Small intestine (tissue), 7 donors: Measurements from ENCODE around the gene VPS13D. TPM values are rescaled to one million over a fixed set of nuclear protein-coding genes. Genes with fewer than 3 reads are reported as not detected.

Source experiments
- DNase-seq, 2 donors: peaks; one replicate each; pipeline versions ENCODE4 v3.0.0 to v3.0.0-alpha.2; 2013
- FAIRE-seq: peaks from 2 replicates; lab custom pipeline; 2012; peaks lifted over from hg19 to GRCh38; lab: Jason Lieb, UNC
- H3K27ac ChIP-seq, 3 donors: one replicate each; pipeline ENCODE4 v1.5.1; 2013; ENCODE audit warnings: low read length in 2 of 3, mild to moderate bottlenecking in 2 of 3, control low read depth in 1 of 3, inconsistent platforms in 1 of 3, low read depth in 1 of 3, moderate library complexity in 1 of 3
- H3K27me3 ChIP-seq, 3 donors: one replicate each; pipeline ENCODE4 v1.6.1; 2013; ENCODE audit warnings: low read length in 3 of 3, inconsistent platforms in 1 of 3; ENCODE audit not compliant: control insufficient read depth in 3 of 3, insufficient read depth in 3 of 3
- H3K36me3 ChIP-seq, 3 donors: one replicate each; pipeline ENCODE4 v1.6.1; 2013; ENCODE audit warnings: low read length in 3 of 3, inconsistent platforms in 1 of 3, low read depth in 1 of 3, mild to moderate bottlenecking in 1 of 3, moderate library complexity in 1 of 3; ENCODE audit not compliant: control insufficient read depth in 3 of 3, insufficient read depth in 2 of 3
- H3K4me1 ChIP-seq, 3 donors: one replicate each; pipeline ENCODE4 v1.6.1; 2013; ENCODE audit warnings: low read length in 2 of 3, inconsistent platforms in 1 of 3, low read depth in 1 of 3, mild to moderate bottlenecking in 1 of 3, moderate library complexity in 1 of 3; ENCODE audit not compliant: control insufficient read depth in 3 of 3, insufficient read depth in 2 of 3
- H3K4me3 ChIP-seq, 3 donors: one replicate each; pipeline ENCODE4 v1.5.1; 2013; ENCODE audit warnings: low read length in 3 of 3, control low read depth in 1 of 3, inconsistent platforms in 1 of 3, low read depth in 1 of 3, mild to moderate bottlenecking in 1 of 3, moderate library complexity in 1 of 3
- H3K9me3 ChIP-seq, 2 donors: one replicate each; pipeline ENCODE4 v1.6.1; 2013; ENCODE audit warnings: low read depth in 1 of 2, low read length in 1 of 2; ENCODE audit not compliant: control insufficient read depth in 2 of 2, insufficient read depth in 1 of 2
- WGBS, 3 donors: extraction: QIAGEN DNeasy Blood & Tissue Kit; methylation state at CpG; one replicate each; pipeline ENCODE4 v1.1.7; 2013; 5-methylcytosine and 5-hydroxymethylcytosine counted together
- polyA plus RNA-seq, 4 donors: library from polyadenylated mRNA; stranded (reverse) in 3 of 4; unstranded in 1 of 4; fragments of 200-250 nt in 3 of 4; fragments of 120-200 nt in 1 of 4; gene quantifications; one replicate each; pipeline versions ENCODE4 v1.2.1 to v1.2.3, GENCODE V29; 2013
- donor health status: healthy with polysubstance abuse.
- donor health status: control.
- donor health status: control.
- donor health status: Bipolar disorder and iron deficiency.
- donor health status: healthy.

VPS13D gene
- polyA plus RNA-seq, 4 donors = 15.9 to 21.5 (median 17.7) TPM

- no peaks in the 10 kb centered on the region for H3K9me3 ChIP-seq
- H3K4me1 ChIP-seq = peaks cover 3 to 13% (median 7%) of the 10 kb centered on the region in 3 donors
- DNase-seq (no peak), FAIRE-seq (no peak)
- H3K27ac ChIP-seq = no peak overlapping the region
- 94 to 96% (median 95%) methylated on average over 10 of the region's 10 CpGs for WGBS, 3 donors
- no peak overlapping the region for H3K4me3 ChIP-seq
- peaks cover 2 to 30% (median 20%) of the 10 kb centered on the region in 3 donors for H3K36me3 ChIP-seq
- H3K27me3 ChIP-seq = no peaks in the 10 kb centered on the region
These were observed 170.3 kb downstream of the VPS13D start for GRCh38 chr1:12400027-12400693.

GRCh38 chr1:12402159-12402673, 172.4 kb downstream of the VPS13D start:
- Histone ChIP-seq H3K9me3 (no peaks in the 10 kb centered on the region), H3K4me1 (peaks cover 6 to 34% (median 13%) of the 10 kb centered on the region in 3 donors), H3K36me3 (peaks cover 2 to 29% (median 23%) of the 10 kb centered on the region in 3 donors), H3K27me3 (no peaks in the 10 kb centered on the region), H3K27ac (no peak overlapping the region), H3K4me3 (no peak overlapping the region)
- DNase-seq (no peak), FAIRE-seq (no peak)
- 90 to 95% (median 92%) methylated on average over 3 of the region's 3 CpGs for WGBS, 3 donors

- no peak for DNase-seq
- Histone ChIP-seq H3K27ac (peak overlapping the region in 1 of 3 donors; percentile 3), H3K4me1 (peaks cover 6 to 33% (median 13%) of the 10 kb centered on the region in 3 donors), H3K27me3 (no peaks in the 10 kb centered on the region), H3K9me3 (no peaks in the 10 kb centered on the region), H3K4me3 (no peak overlapping the region), H3K36me3 (peaks cover 2 to 26% (median 23%) of the 10 kb centered on the region in 3 donors)
- 79 to 93% (median 84%) methylated on average over 1 of the region's 1 CpG for WGBS, 3 donors
- no peak for FAIRE-seq
These were observed 173.0 kb downstream of the VPS13D start for GRCh38 chr1:12402842-12403241.

GRCh38 chr1:12404918-12405317, 175.1 kb downstream of the VPS13D start:
- WGBS, 3 donors = 92 to 97% (median 95%) methylated on average over 13 of the region's 13 CpGs
- DNase-seq = no peak
- Histone ChIP-seq H3K27me3 (no peaks in the 10 kb centered on the region), H3K27ac (peak overlapping the region in 1 of 3 donors; percentile 64), H3K4me3 (no peak overlapping the region), H3K36me3 (peaks cover 2 to 27% (median 23%) of the 10 kb centered on the region in 3 donors), H3K4me1 (peaks cover 6 to 37% (median 11%) of the 10 kb centered on the region in 3 donors), H3K9me3 (peaks cover 0 to 2% of the 10 kb centered on the region in 2 donors)
- FAIRE-seq = no peak

GRCh38 chr1:12405325-12406210, 175.7 kb downstream of the VPS13D start:
- H3K27ac ChIP-seq = peak overlapping the region in 1 of 3 donors; percentile 64
- peaks cover 6 to 37% (median 11%) of the 10 kb centered on the region in 3 donors for H3K4me1 ChIP-seq
- FAIRE-seq (no peak), DNase-seq (peak; percentile 52 to 69)
- 62 to 76% (median 75%) methylated on average over 9 of the region's 9 CpGs for WGBS, 3 donors
- no peaks in the 10 kb centered on the region for H3K27me3 ChIP-seq
- H3K36me3 ChIP-seq = peaks cover 2 to 24% (median 17%) of the 10 kb centered on the region in 3 donors
- H3K9me3 ChIP-seq = peaks cover 0 to 5% of the 10 kb centered on the region in 2 donors
- H3K4me3 ChIP-seq = no peak overlapping the region

GRCh38 chr1:12406211-12407021, 176.6 kb downstream of the VPS13D start:
- H3K4me1 ChIP-seq = peaks cover 6 to 37% (median 11%) of the 10 kb centered on the region in 3 donors
- H3K36me3 ChIP-seq = peaks cover 2 to 19% (median 11%) of the 10 kb centered on the region in 3 donors
- H3K27ac ChIP-seq = peak overlapping the region in 2 of 3 donors; percentile 45 to 64
- no peak for FAIRE-seq
- no peaks in the 10 kb centered on the region for H3K27me3 ChIP-seq
- peak in 1 of 2 donors; percentile 24 for DNase-seq
- WGBS, 3 donors = 62 to 75% (median 70%) methylated on average over 8 of the region's 8 CpGs
- H3K4me3 ChIP-seq = no peak overlapping the region
- peaks cover 0 to 5% of the 10 kb centered on the region in 2 donors for H3K9me3 ChIP-seq

GRCh38 chr1:12407050-12407961, 177.5 kb downstream of the VPS13D start:
- Histone ChIP-seq H3K4me3 (no peak overlapping the region), H3K36me3 (peaks cover 2 to 16% (median 13%) of the 10 kb centered on the region in 3 donors), H3K9me3 (peaks cover 0 to 9% of the 10 kb centered on the region in 2 donors), H3K27ac (peak overlapping the region in 1 of 3 donors; percentile 64), H3K4me1 (peaks cover 6 to 37% (median 11%) of the 10 kb centered on the region in 3 donors), H3K27me3 (no peaks in the 10 kb centered on the region)
- WGBS, 3 donors = 54 to 57% (median 56%) methylated on average over 8 of the region's 8 CpGs
- DNase-seq (peak; percentile 42 to 49), FAIRE-seq (no peak)
